SIG-M5 treated with dmso at 0.1 percent for 504 hours (cell line): ENCODE data around the gene C1orf50.
"Not testable (repeated sequence)": the region's sequence is repeated elsewhere in the genome, so short reads cannot be mapped to it uniquely, and the experiment has no call there.

Experiments used
- DNase-seq: peaks from one replicate; lab custom pipeline; 2025; ENCODE audit not compliant: unreplicated experiment; lab: John Stamatoyannopoulos, UW

The C1orf50 gene

DNA sequence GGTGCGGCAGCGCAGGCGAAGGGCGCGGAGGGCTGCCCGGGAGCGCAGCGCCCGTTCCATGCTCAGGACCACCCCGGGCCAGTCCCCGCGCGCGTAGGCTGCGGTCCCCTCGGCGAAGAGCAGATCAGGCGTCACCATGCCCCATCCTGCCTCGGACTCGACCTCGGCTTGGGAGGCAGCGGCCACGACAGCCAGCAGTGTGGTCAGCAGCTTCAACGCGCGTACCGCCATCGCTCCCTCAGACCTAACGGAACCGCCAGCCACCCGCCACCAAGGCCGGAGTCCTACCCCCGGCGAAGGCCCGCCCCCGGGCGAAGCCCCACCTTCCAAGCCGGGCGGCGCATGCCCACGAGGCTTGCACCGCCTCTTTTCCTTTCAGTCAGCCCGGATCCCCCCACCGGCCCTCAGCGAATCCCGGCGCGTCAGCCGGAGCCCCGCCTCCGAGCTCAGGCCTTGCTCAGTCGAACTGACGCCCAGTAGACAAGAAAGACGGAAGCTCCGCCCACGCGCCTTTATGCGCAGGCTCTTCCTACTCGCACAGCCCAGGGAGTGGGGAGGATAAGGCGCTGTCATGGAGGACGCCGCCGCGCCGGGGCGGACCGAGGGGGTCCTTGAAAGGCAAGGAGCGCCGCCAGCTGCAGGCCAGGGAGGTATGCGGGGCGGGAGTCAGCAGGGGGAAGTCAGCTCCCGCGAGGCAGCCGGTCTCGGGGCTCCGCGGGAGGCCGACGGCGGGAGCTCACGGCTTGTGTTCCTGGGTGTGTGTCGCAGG, at the start of gene C1orf50, which contains the start of gene P3H1:
TSS of gene C1orf50 (plus strand) at position 509 of the 769 bp plus-strand sequence. CDS start at position 572, 63 bp downstream.
TSS of gene P3H1 (minus strand) at position 288 of the 769 bp plus-strand sequence. CDS start at position 231, 57 bp downstream.
- DNase-seq: peak; percentile 94

DNA sequence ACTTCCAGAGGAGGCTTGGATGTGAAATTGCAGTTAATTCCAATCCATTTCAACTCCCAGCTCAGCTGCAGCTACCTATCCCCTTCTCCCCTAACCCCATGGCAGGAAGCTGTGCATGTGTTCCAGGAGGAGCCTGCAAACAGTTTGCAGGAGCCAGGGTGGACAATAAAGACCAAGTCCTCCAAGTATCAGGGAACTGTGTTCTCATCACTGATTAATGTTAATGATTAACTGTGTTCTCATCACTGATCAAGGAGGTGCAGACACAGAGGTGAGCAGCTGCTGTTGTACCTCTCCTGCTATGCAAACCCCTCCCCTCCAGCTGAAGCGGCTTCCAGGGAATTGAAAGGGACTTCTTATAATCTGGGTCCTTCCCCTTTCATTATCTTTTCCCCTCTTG, 46.2 kb upstream of the C1orf50 start:
- no peak for DNase-seq

DNA sequence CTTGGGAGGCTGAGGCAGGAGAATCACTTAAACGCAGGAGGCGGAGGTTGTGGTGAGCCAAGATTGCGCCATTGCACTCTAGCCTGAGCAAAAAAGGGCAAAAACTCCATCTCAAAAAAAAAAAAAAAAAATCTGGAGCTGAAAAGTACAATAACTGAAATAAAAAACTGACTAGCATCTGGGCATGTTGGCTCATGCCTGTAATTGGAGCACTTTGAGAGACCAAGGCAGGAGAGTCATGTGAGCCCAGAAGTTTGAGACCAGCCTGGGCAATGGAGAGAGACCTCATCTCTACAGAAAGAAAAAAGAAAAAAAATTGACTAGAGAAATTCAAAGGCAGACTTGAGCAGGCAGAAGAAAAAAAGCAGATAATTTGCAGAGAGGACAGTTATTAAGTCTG, 45.1 kb upstream of the C1orf50 start:
- DNase-seq: no peak

DNA sequence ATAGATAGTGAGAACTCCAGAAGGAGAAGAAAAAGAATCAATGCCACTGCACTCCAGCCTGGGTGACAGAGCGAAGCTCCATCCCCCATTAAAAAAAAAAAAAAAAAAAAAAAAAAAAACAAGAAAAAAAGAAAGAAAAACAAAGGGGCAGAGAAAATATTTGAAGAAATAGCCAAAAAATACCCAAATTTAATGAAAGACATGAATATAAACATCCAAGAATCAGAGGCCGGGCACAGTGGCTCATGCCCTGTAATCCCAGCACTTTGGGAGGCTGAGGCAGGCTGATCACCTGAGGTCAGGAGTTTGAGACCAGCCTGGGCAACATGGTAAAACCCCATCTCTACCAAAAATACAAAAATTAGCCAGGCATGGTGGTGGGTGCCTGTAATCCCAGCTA, 44.6 kb upstream of the C1orf50 start:
- DNase-seq: not testable (repeated sequence)

DNA sequence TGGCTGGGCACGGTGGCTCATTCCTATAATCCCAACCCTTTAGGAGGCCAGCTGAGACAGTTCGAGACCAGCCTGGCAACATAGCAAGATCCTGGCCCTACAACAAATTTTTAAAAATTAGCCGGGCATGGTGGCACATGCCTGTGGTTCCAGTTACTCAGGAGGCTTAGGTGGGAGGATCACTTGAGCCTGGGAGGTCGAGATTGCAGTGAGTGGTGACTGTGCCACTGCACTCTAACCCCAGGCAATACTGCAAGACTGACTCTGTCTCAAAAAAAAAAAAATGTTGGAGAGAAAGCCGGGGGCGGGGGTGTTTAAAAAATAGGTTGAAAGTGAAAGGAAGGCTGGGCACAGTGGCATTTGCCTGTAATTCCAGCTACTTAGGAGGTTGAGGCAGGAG, 43.5 kb upstream of the C1orf50 start:
- DNase-seq: no peak

DNA sequence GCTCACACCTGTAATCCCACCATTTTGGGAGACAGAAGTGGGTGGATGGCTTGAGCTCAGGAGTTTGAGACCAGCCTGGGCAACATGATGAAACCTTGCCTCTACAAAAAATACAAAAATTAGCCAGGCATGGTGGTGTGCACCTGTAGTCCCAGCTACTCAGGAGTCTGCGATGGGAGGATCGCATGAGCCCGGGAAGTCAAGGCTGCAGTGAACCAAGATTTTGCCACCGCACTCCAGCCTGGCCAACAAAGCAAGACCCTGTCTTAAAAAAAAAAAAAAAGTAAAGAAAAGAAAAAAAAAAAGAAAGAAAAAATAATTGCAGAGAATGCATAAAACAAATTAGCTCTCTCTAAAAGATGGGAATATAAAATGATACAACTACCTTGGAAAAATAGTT, 41.2 kb upstream of the C1orf50 start:
- DNase-seq: not testable (repeated sequence)

DNA sequence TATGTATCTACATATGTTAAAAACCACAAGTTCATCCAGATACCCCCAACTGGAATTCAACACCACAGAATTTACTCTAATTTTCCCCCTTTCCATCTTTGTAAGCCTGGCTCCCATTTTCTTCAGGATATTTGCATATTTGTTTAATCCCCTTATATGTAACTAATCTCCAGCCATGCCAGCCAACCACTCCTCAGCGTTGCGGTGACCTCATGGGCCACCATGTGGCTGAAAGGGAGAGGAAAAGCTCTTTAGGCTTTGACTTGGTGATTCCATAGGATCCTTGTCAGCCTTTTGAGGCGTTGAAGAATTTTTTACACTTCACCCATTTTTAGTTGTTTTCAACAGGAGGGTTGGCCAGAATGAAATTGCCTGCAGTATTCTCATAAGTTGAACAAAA, 37.0 kb upstream of the C1orf50 start:
- DNase-seq: no peak

DNA sequence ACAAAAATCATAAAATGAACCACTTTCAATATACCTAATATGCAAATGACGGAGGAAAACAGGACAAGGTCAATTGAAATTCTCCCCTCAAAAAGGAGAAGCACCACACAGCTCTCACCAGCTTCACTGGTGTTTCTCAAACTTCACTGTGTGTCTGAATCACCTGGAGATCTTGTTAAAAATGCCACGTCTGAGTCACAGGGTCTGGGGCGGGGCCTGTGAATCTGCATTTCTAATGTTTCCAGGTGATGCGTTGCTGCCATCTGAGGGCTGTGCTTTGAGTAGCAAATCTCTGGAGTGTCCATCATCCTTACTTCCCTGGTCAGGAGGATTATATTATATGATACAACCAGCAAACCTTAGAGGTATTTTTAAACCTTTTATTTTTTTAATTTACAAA, 36.1 kb upstream of the C1orf50 start:
- DNase-seq: peak; percentile 18

DNA sequence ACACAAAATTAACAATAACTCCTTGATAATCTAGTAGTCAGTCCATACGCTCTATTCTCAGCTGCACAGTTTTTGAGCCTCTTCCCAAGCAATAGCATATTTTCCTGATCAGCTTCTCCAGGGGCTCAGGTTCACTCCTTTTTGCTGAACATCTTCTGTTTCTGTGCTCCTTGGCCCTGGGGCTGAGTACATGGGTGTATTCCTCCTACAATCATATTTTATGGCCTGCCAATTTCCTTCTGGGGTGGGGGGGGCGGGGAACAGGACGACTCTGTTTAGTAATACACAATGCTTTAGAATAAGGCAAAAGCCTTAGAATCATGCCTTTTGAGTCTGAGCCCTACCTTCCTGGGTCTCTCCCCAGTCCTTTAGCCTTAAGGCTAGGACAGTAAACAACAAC, 35.5 kb upstream of the C1orf50 start:
- DNase-seq: no peak

DNA sequence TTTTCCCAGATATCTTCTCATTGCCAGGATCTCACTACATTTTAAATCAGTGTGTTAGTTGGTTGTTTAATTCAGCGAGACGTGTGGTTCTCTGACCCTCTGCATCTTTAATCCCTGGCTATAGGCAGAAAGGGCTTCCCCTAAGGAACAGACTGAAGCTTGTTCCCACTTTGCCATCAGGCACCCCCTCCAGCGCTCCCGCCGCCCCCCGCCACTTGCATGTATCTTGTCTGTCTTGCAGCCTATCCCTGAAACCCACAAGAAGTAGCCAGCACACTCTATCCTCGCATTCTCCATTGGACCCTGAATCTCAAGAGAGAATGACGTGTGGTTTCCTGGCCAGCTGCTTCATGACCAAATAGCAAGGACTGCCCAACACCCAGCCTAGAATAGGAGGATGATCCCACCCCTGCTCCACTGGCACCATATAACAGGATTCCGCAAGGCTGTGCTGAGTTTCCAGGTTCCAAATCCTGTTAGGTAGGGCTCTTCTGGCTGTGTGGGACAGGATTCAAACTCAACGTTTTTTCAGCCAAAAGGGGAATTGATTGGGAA, 34.8 kb upstream of the C1orf50 start:
- DNase-seq: no peak

DNA sequence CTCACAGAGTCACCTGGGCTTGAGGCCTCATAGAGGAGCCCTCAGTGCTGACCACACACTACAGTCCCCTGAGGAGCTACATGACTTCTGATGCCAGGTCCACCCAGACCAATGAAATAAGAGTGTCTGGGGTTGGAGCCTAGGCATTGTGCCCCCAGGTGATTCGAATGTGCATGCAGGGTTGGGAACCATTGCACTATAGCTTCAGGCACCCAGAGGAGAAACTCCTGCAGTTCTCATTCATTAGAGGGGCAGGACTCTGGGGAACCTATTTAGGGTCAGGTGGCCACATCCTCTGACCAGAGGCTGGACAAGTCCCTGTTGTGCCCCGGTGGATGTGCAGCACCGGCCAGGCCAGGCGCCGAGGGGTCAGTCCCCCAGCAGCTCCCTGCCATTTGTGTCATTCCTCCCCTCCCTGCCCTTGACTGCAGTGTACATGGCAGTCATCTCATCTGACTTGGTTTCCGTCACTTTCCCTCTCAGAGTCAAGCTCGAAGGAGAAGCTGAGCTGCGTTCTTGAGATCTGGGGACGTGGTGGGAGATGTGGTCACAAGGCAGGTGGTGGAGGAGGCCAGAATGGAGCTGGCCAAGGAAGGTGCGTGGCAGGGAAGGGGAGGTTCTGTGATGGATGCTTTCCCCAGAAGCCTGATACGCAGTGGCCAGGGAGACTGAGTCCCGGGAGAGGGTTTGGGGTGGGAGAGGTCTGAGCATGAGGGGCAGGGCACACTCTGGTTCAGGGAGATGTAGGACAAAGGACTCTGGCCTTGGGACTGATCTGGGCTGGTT, 33.4 kb upstream of the C1orf50 start:
- no peak for DNase-seq

DNA sequence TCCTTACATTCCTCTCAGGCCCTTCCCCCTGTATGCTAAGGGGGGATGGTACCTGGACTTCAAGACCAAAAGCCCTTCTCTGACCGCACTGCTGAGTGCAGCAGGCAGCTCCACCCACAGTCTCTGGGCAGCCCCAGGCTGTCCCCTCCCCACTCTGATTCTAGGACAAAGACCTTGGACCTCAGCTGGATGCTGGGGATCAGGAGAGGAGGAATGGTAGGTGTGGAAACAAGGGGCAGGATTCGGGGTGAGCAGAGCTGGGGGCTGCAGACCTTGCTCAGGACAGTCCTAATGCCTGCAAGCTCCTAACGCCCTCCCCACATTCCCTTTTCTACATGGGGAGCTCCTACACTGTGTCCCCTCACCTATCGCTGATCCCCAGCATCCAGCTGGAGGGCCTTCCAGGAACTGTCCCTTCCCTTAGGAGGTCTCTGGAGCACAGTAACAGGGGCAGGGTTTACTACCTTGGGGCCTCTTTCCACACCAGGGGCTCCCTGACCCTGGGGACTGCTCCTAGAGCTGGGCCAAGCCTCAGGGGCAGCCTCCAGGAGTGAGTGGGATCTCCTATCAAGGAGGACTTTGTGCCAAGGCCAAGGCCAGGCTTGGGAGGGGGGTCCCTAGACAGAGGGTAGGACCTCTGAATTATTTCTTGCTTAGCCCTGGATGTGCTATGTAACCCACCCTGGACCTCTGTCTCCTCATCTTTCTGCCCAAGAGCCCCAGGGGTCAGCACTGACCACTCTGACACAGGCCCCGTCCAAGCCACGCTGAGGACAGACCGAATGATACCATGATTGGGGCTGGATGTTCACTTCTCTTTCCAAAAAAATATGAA, 32.6 kb upstream of the C1orf50 start:
- no peak for DNase-seq

DNA sequence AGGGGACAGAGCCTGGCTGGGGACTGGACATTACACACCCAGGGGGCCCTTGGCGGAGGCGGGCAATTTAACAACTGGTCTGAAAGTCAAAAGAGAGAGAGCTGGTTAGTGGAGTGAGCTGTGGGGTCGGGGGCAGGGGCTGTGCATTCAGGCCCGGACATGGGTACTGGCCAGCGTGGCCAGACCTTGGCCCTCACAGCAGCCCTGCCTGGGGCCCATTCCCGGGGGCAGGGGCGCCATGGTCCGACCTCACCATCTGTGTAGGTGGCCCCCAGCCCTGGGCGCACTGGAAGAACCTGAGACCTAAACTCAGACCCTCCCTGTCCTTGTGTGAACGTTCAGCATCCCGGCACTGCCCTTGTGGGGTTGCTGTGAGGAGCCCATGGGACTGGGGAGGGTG, 32.0 kb upstream of the C1orf50 start:
- DNase-seq: no peak

DNA sequence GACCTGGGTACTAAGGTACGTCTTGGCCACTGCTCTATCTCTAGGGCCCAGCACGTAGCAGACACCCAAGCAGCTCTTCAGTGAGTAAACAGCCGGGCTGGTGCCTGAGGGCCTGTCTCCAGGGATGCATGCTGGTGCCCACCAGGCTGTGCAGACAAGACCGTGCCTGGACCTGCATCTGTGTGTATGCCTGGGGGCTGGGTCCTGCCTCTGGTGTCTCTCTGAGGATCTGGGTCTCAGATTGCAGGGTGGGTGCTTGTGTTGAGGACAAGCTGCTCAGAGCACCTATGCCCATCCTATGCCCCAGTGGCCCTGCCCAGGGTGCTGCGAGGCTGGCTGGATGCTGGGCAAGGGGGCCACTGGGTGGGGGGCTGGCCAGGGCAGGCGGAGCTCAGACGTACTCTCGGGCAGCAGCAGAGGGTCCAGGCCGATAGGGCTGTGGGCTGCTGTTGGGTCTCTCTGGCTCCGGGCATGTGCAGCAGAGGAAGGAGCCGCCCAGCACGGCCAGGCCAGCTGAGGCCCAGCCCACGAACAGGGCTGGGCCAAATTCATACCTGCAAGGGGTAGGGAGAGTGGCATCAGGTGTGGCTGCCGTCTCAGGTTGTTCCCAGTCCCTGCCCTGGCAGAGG, 31.5 kb upstream of the C1orf50 start:
- no peak for DNase-seq

DNA sequence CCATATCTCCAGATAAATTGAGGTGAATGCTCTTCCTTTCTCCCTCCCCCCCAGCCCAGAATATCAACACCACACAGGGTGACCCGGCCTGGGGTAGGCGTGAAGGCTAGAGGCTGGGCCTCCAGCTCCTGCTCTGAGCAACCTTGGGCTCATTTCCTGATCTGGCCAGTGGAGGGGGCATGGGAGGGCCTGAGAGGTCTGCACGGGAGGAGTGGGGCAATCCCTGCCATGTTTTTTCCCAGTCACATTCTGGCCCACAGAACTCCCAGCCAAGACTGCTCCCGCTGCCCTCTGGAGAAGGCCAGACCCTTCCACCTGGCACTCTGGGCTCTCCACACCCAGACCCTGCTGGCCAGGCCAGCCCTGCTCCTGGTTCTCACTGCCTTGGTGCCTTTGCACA, 30.9 kb upstream of the C1orf50 start:
- DNase-seq: no peak

DNA sequence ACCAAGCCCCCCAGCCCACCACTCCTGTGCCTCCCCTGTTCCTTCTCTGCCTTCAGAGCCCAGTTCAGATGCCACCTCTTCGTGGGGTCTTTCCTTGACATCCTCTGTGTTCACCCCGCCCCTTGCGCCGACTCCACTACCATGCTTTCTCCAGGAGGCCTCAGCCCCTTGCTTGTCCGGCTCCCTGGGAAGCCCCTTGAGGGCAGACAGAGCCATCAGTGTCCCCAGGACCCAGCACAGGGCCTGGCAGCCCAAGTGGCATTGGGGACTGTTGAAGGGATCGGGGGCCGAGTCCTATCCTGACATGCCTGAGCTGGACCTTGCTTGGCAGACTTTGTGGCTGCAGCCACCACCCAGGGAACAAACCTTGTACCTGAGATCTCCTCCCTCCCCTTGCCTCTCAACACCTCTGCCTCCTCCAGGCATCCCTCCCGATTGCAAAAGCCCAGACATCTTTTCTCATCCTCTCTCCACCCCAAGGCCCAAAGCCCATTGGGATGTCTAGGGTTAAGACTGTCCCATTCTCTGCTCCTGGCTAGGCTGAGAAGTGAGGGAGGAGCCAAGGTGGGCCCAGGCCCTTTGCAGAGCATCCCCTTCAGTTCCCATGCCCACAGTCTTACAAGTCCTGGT, 30.4 kb upstream of the C1orf50 start:
- DNase-seq: no peak

DNA sequence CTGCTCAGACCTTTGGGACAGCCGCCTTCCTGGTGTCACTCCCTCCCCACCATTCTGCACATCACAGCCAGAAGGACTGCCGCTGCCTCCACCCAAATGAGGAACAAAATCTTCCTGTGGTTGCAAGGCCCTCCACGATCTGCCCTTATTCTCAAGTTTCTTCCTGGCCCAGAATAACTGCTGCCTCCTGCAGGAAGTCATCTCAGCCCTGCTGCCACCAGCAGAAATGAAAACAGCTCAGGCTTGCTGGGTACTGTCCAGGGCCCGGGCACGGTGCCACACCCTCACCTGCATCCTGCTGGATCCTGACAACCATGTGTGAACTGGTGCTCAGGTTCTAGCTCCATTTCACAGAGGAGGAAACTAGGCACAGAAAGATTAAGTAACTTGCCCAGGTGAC, 29.8 kb upstream of the C1orf50 start:
- peak; percentile 86 for DNase-seq

DNA sequence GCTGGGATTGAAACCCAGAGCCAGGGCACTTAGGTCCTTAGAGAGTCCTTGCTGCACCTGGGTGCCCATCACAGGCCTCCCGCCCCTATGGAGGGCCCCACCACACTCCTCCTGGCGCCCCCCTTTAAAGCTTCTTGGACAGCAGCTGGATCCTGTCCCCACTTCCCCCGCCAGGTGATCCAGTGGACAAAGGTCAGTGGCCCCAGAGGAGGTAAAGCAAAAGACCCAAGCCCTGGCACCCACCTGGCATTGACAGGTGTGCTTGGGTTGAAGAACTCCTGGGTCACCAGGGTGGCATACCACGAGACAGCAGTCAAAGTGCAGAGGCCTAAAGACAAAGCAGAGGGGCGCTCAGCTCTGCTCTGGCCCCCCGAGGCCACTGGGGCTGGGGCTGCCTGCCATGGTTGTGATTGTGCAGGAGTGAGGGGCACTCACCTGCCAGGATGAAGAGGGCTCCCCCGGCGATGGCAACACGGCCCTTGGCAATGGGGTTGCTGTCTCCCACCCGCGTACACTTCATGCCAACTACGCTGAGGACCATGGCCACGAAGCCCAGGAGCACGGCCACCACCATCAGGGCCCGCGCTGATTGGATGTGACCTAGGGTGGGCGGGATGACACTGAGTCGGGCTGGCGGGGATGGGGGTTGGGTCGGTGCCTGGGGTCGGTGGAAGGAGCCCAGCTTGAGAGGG, 28.9 kb upstream of the C1orf50 start:
- DNase-seq: no peak

DNA sequence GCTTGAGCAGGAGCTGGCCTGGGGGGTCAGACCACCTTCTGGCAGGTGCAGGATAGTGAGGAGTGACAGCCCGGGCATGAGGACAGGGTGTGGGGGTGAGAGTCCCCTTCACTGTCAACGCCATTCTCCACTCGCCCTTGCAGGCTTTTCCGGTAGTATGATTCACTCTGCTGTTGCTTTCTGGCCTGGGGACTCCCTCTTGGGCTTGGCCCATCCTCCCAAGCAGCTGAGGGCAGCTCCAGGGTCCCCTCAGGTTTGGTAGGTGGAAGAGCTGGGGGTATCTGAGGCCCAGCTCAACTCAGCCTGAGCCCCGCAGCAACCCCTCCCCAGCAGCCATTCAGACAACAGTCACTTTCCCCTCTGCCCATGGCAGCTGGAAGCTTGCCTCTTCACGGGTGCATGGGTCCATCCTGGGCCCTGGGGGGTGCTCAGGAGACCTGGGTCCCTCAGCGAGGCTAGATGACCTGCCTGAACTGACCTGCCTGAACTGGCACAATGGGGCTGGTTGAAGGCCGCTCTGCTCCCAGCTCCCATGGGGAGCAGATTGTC, 28.3 kb upstream of the C1orf50 start:
- no peak for DNase-seq
